ENCODE results near the gene MSX2.
"Not testable (repeated sequence)": the region's sequence is repeated elsewhere in the genome, so short reads cannot be mapped to it uniquely, and the experiment has no call there.

Gene MSX2

DNA sequence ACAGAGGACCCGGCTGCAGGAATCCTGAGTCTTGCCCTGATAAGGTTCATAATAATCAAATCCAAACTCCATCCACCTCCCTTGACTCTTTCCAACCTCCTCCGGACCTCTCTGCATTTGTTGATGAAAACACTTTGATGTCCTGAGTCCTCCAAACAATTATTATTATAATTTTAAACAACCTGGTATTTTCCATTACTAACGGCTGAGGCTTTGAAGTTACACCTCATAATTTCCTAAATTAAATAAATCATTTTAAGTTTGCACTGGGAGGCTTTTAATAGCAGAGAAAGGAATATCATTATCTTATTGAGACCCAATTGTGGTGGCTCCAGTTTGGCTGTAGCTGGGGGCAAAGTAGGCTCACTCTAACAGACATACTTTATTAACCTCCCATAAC, 9.5 kb downstream of the MSX2 start:
- no peak for DNase-seq

DNA sequence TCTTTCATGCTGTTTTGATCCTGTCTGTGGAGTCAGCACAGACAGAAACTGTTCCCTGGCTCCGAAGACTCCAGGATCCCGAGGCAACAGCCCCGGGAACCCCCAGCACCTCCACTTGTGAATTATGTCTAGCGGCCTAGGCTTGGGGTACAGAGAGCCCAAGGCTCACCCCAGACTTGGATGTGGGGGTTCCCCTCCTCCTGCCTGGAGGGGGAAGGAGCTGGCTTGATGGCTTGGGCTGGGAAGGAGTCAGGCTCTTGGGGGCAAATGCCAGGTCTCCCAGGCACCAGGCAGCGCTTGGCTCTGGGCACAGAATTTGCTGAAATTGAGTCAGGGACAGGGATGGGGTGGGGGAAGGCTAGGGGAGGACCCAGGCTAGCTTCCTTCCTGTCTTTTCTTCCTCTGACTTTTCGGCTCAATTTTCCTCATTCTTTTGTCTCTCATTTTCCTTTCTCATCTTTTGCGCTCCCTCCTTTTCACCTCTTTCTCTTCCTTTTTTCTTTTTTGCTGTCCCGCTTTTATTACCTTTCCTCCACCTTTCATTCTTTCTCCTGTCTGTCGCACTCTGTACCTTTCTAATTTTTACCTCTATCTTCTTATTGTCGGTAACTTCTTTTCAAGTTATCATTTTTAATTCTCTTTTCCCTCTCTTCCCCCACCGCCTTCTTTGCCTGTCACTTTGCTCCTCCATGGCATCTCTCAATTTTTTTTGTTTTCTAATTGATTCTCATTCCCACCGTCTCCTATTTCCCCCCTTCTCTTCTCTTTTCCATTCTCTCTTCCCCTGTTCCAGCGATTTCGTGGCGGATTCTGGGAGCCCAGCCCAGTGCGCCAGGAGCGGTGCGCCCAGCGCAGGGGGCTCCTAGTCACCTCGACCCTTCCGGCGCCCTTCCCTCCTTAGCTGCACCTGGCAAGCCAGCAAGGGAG, 10.5 kb downstream of the MSX2 start:
- DNase-seq, result no peak

- peak; percentile 67 for DNase-seq
These were observed 11.3 kb downstream of the MSX2 start for GRCh38 chr5:174735498-174736330.

DNA sequence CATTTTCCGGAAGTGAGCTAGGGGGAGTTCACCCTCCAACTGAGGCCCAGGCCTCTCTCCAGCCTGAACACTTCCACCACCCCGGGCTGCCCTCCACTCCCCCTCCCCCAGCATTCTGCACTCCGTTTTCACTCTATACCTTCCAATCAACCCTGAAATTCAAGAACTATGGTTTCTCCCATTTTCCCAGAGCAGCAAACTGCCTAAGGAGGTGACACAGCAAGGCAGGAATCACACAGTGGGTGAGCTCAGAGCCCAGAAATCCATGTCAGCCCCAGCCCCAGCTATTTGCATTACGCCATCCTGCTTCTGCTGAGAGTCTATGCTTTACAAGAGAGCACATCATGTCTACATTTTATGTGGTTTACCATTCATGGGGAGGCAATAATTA, 11.9 kb downstream of the MSX2 start:
- no peak for DNase-seq

DNA sequence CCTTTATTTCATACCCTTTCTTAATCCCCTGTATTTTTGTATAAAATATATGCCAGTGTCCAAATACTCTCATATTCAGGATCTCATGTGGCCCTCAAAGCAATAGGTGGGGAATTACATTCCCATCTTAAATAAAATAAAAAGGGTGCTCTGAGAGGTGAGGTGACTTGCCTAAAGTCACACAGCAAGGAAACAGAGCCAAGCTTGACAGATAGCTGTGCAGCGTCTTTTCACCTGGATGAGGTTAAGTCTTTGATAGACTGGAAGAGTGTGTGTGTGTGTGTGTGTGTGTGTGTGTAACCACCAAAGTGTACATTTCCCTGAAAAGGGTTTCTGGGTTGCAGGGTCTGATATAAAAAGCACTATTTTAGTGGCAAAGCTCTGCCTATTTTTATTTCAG, 12.4 kb downstream of the MSX2 start:
- DNase-seq, result no peak

GRCh38 chr5:174737330-174737729, 12.9 kb downstream of the MSX2 start:
- DNase-seq, result no peak

- DNase-seq, result no peak
These were observed 17.0 kb downstream of the MSX2 start for GRCh38 chr5:174741352-174741751.

- no peak for DNase-seq
These were observed 20.5 kb downstream of the MSX2 start for GRCh38 chr5:174744896-174745295.

DNA sequence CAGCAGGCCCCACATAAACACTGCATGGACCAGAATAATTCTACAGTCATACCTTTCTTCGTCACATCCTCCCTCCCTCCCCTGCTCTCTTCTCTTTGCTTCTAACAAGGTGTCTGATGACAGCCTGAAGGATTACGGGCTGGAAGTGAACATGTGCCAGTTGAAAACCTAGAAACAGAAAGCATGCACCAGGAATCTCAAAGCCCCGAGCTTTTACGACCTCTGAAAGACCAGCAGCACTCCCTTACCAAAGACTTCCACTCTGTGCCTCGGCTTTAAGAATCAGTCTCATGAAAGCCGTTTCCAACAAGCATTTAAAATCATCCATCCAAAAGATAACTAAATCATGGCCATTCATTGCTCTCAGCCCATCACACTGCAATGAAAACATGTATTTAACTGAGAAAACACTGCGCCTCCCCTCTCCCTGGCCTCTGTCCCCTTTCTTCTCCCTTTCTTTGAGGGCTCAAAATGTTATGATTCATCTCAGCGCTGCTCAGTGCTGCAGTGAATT, 21.3 kb downstream of the MSX2 start:
- DNase-seq, result no peak

GRCh38 chr5:174750711-174751110, 26.3 kb downstream of the MSX2 start:
- DNase-seq, result no peak

DNA sequence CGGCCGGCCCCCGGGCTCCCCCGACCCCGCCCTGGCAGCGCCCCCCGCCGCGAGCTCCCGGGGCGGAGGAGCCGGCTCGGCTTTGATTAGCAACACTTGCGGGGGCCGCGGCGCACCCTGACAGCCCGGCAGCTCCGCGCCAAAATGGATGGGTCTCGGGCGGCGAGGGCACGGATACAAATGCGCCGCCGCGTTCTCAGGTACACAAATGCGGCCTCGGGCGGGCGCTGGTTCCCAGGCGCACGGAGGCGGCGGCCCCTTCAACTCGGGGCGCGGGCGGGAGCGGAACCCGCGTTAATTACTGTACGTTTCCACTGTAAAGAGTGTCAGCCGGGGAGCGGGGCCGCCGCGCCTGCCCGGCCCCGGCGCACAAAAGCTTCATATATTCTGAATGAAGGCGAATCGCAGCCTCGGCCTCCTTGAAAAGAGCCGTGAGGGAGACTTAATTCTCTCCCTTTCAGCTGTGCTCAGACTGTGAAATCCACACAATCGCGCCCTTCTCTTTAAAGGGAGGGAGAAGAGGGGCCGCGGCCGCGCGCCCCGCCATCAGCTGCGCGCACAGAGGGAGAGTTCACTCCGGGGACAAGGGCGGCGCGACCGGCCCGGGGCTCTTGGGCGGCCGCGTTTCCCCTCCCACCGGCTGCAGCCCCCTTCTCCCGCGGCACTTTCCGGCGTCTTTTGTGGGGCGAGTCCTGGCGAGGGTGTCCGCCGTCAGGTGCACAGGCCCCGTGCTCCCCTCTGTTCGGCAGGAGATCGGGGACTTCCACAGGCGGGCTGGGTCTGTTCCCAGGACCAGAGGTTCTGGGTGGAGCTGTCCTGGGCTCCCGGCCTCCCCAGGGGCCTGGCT, 27.0 kb downstream of the MSX2 start:
- peak; percentile 75 for DNase-seq

DNA sequence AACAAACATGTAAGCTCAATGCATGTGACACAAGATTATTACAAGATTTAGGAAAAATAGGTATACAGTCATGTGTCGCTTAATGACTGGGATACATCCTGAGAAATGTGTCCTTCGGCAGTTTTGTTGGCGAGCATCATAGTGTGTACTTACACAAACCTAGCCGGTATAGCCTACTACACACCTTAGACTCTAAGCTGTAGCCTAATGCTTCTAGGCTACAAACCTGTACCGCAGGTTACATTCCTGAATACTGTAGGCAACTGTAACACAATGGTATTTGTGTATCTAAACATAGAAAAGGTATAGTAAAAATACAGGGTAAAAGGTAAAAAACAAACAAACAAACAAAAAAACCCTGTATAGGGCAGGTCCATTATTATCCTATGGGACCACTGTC, 27.7 kb downstream of the MSX2 start:
- no peak for DNase-seq

- no peak for DNase-seq
These were observed 30.7 kb downstream of the MSX2 start for GRCh38 chr5:174755106-174755505.

GRCh38 chr5:174759091-174759490, 34.7 kb downstream of the MSX2 start:
- DNase-seq, result no peak

DNA sequence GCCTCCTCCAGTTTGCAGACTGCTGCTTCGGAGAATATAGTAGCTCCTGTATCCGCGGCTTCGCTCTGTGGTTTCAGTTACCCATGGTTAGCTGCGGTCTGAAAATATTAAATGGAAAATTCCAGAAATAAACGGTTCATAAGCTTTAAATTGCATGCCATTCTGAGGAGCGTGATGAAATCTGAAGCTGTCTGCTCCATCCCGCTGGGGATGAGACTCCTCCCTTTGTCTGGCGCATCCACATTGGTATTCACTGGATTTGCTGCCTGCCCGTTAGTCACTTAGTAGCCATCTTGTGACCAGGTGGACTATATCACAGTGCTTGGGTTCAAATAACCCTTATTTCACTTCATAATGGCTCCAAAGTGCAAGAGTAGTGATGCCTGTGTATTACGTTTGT, 36.3 kb downstream of the MSX2 start:
- no peak for DNase-seq

DNA sequence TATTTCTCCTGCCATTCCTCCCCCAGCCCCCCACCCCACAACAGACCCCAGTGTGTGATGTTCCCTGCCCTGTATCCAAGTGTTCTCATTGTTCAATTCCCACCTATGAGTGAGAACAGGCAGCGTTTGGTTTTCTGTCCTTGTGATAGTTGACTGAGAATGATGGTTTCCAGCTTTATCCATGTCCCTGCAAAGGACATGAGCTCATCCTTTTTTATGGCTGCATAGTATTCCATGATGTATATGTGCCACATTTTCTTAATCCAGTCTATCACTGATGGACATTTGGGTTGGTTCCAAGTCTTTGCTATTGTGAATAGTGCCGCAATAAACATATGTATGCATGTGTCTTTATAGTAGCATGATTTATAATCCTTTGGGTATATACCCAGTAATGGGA, 37.0 kb downstream of the MSX2 start:
- not testable (repeated sequence) for DNase-seq

- no peak for DNase-seq
These were observed 39.9 kb downstream of the MSX2 start for GRCh38 chr5:174764309-174764708.

- no peak for DNase-seq
These were observed 41.2 kb downstream of the MSX2 start for GRCh38 chr5:174765540-174765939.

DNA sequence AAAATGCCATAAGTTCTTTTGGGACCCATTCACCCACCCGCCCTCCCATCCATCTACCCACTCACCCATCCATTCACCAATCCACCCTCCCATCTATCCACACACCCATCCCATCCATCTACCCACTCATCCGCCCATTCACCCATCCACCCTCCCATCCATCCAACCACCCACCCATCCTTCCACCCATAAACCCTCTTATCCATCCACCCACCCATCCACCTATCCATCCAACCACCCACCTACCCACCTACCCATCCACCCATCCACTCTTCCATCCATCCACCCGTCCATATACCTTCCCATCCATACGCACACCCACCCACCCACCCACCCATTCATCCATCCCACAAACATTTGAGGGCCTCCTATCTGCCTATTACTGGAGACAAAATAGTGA, 43.3 kb downstream of the MSX2 start:
- no peak for DNase-seq

DNA sequence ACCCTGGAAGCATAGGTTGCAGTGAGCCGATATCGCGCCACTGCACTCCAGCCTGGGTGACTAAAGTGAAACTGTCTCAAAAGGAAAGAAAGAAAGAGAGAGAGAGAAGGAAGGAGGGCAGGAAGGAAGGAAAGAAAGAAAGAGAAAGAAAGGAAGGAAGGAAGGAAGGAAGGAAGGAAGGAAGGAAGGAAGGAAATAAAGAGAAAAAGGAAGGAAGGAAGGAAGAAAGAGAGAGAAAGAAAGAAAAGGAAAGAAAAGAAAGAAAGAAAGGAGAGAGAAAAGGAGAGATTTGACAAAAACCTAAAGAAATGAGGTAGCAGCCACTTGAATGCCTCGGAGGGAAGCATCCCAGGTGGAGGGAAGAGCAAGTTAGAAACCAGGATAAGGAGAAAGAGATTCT, 44.6 kb downstream of the MSX2 start:
- DNase-seq, result no peak

GRCh38 chr5:174773371-174773770, 49.0 kb downstream of the MSX2 start:
- no peak for DNase-seq

GRCh38 chr5:174775081-174775480, 50.7 kb downstream of the MSX2 start:
- DNase-seq, result peak; percentile 17

DNA sequence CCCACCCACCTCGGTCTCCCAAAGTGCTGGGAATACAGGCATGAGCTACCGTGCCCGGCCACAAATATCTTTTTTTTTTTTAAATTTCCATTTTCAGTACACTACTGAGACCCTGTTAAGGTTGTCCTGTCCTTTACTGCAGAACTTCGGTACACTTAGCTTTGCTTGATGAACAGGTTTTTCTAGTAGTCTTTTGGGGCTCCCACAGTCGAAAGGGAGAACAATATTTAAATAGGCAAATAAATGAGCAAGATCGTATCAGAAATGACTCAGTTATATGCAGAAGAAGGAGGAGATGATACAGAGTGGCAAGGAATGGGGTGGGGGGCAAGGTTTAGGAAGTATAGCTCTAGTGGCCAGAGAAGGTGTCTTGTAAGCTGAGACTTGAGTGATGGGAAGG, 52.7 kb downstream of the MSX2 start:
- no peak for DNase-seq

All from COR-L47 (cell line).